Measurements from ENCODE around the gene ZBTB45. TPM values are rescaled to one million over a fixed set of nuclear protein-coding genes. Genes with fewer than 3 reads are reported as not detected.

Gene ZBTB45
- total RNA-seq, 4 donors from 2014 or later: 13.3 to 30.5 (median 18.4) TPM

- no peak for DNase-seq (ENCODE audit: low spot score in 2 of 2)
- TF ChIP-seq CTCF (IDR thresholded peaks at IDR 0.05): no peak
- TF ChIP-seq POLR2A (IDR thresholded peaks at IDR 0.05): no peak
- 89 to 95% methylated on average over 2 of the region's 2 CpGs for WGBS, 2 donors
- no peak overlapping the region for H3K4me3 ChIP-seq (ENCODE audit: low read depth, poor library complexity, severe bottlenecking)
- intact Hi-C loops (cut with DNase I; ENCODE audit: low total_unique reads): no loop called here
Observed at GRCh38 chr19:58483776-58484175, 35.8 kb downstream of the ZBTB45 start.

GRCh38 chr19:58482372-58482771 lies 37.2 kb downstream of the ZBTB45 start:
- 91 to 93% methylated on average over 7 of the region's 7 CpGs for WGBS, 2 donors
- no peak for TF ChIP-seq CTCF (IDR thresholded peaks at IDR 0.05)
- TF ChIP-seq POLR2A (IDR thresholded peaks at IDR 0.05): no peak
- no peak for DNase-seq (ENCODE audit: low spot score in 2 of 2)
- intact Hi-C loops (cut with DNase I; ENCODE audit: low total_unique reads): no loop called here
- no peak overlapping the region for H3K4me3 ChIP-seq (ENCODE audit: low read depth, poor library complexity, severe bottlenecking)

GRCh38 chr19:58480831-58481230 lies 38.8 kb downstream of the ZBTB45 start:
- intact Hi-C loops (cut with DNase I; ENCODE audit: low total_unique reads): no loop called here
- no peak for DNase-seq (ENCODE audit: low spot score in 2 of 2)
- TF ChIP-seq POLR2A (IDR thresholded peaks at IDR 0.05): no peak
- no peak for TF ChIP-seq CTCF (IDR thresholded peaks at IDR 0.05)
- no peak overlapping the region for H3K4me3 ChIP-seq (ENCODE audit: low read depth, poor library complexity, severe bottlenecking)
- 77 to 83% methylated on average over 2 of the region's 2 CpGs for WGBS, 2 donors

- intact Hi-C loops (cut with DNase I; ENCODE audit: low total_unique reads): no loop called here
- H3K4me3 ChIP-seq (ENCODE audit: low read depth, poor library complexity, severe bottlenecking): no peak overlapping the region
- no peak for TF ChIP-seq CTCF (IDR thresholded peaks at IDR 0.05)
- TF ChIP-seq POLR2A (IDR thresholded peaks at IDR 0.05): no peak
- 94% methylated on average over 6 to 20 of the region's 20 CpGs for WGBS, 2 donors
- DNase-seq (ENCODE audit: low spot score in 2 of 2): no peak
Observed at GRCh38 chr19:58480481-58480830, 39.2 kb downstream of the ZBTB45 start.

- WGBS, 2 donors: 88 to 92% methylated on average over 26 to 27 of the region's 28 CpGs
- no peak for TF ChIP-seq CTCF (IDR thresholded peaks at IDR 0.05)
- no peak for TF ChIP-seq POLR2A (IDR thresholded peaks at IDR 0.05)
- intact Hi-C loops (cut with DNase I; ENCODE audit: low total_unique reads): no loop called here
- DNase-seq (ENCODE audit: low spot score in 2 of 2): no peak
- no peak overlapping the region for H3K4me3 ChIP-seq (ENCODE audit: low read depth, poor library complexity, severe bottlenecking)
Observed at GRCh38 chr19:58479736-58480480, 39.7 kb downstream of the ZBTB45 start.

GRCh38 chr19:58479303-58479702 lies 40.3 kb downstream of the ZBTB45 start:
- no peak for DNase-seq (ENCODE audit: low spot score in 2 of 2)
- 88 to 89% methylated on average over 7 of the region's 7 CpGs for WGBS, 2 donors
- TF ChIP-seq POLR2A (IDR thresholded peaks at IDR 0.05): no peak
- TF ChIP-seq CTCF (IDR thresholded peaks at IDR 0.05): no peak
- H3K4me3 ChIP-seq (ENCODE audit: low read depth, poor library complexity, severe bottlenecking): no peak overlapping the region
- intact Hi-C loops (cut with DNase I; ENCODE audit: low total_unique reads): no loop called here

Data from lower leg skin (tissue), 4 donors.